ENCODE data around the gene ACTN4. TPM values are rescaled to one million over a fixed set of nuclear protein-coding genes. Genes with fewer than 3 reads are reported as not detected.

Gene ACTN4
- total and polyA plus RNA-seq, 9 donors, result 139 to 458 (median 299) TPM

DNA sequence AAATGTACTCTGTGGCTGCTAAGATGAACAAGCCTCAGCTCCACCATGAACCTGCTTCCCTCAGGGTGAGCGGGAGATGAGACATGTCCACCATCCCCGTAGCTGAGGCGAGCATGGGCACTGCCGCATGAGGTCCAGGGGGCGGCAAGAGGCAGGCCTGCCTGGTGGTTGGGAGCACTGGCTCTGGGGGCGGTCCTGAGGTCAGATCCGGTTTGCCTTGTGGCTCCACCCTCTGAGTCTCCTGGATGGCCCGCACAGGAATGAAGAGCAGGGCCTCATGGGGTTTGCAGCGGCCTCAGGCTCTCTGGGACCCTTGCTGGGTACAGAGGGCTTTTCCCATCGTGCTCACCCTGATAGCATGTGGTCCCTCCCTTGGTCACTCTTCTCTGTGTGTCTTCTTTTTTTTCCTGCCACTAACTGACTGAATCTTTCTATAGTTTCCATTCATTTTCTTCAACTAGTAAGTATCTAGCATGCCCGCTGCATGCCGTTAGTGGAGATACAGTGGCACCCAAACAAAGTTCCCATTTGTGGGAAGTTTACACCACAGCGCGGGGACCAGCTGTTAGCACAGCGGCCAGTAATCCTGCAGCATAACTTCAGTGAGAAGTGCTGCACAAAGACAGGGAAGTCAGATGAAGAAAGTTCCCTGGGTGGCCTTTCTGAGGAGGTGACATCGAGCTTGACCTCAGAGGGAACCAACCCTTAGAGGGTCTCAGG is 59.5 kb downstream of the ACTN4 start:
- Histone ChIP-seq H3K4me3 (no peak overlapping the region), H3K27ac (no peak overlapping the region), H3K36me3 (no peaks in the 10 kb centered on the region), H3K27me3 (no peaks in the 10 kb centered on the region), H3K4me1 (ENCODE audit: insufficient read depth) (peaks cover 9% of the 10 kb centered on the region), H3K9me3 (no peaks in the 10 kb centered on the region)
- intact Hi-C loops (cut with DNase I), result no loop called here
- TF ChIP-seq POLR2A (IDR thresholded peaks at IDR 0.05), result no peak
- TF ChIP-seq, protein P1, sequence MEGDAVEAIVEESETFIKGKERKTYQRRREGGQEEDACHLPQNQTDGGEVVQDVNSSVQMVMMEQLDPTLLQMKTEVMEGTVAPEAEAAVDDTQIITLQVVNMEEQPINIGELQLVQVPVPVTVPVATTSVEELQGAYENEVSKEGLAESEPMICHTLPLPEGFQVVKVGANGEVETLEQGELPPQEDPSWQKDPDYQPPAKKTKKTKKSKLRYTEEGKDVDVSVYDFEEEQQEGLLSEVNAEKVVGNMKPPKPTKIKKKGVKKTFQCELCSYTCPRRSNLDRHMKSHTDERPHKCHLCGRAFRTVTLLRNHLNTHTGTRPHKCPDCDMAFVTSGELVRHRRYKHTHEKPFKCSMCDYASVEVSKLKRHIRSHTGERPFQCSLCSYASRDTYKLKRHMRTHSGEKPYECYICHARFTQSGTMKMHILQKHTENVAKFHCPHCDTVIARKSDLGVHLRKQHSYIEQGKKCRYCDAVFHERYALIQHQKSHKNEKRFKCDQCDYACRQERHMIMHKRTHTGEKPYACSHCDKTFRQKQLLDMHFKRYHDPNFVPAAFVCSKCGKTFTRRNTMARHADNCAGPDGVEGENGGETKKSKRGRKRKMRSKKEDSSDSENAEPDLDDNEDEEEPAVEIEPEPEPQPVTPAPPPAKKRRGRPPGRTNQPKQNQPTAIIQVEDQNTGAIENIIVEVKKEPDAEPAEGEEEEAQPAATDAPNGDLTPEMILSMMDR (IDR thresholded peaks at IDR 0.05), result no peak
- TF ChIP-seq EP300 (IDR thresholded peaks at IDR 0.05), result no peak
- WGBS, 3 donors, result 72 to 83% (median 75%) methylated on average over 16 of the region's 16 CpGs
- no peak for DNase-seq

DNA sequence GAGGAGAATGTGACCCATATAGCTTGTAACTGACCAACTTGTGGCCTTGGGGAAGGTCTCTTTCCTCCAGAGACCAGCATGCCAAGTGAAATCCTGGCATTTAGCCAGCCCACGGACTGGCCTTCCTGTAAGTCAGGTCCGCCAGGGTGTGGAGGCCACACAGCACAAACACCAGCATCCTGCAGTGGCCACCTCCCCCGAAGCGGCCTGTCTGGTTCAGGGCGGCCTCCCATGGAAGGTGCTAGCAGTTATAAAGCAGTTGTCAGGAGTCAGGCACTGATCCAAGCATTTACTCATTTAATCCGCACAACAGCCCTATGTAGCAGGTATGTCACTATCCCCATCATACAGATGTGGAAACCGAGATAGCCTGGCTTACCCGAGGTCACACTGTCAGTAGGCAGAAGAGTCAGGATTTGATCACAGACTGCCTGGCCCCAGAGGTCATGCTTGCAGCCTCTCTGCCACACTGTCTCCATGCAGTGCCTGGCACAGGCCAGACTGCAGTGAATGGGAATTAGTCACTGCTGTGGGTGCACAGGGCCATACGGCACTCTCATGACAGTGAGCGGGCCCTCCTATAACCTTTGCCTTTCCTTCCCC is 60.2 kb downstream of the ACTN4 start:
- Histone ChIP-seq H3K9me3 (no peaks in the 10 kb centered on the region), H3K36me3 (no peaks in the 10 kb centered on the region), H3K4me1 (ENCODE audit: insufficient read depth) (peaks cover 13% of the 10 kb centered on the region), H3K27me3 (no peaks in the 10 kb centered on the region), H3K4me3 (no peak overlapping the region), H3K27ac (no peak overlapping the region)
- intact Hi-C loops (cut with DNase I), result no loop called here
- peak in 2 of 5 donors; percentile 62 to 65 for DNase-seq
- 68 to 73% (median 70%) methylated on average over 10 of the region's 10 CpGs for WGBS, 3 donors
- TF ChIP-seq POLR2A (IDR thresholded peaks at IDR 0.05) (no peak), EP300 (IDR thresholded peaks at IDR 0.05) (no peak)
- TF ChIP-seq, protein P1 (IDR thresholded peaks at IDR 0.05), result no peak

DNA sequence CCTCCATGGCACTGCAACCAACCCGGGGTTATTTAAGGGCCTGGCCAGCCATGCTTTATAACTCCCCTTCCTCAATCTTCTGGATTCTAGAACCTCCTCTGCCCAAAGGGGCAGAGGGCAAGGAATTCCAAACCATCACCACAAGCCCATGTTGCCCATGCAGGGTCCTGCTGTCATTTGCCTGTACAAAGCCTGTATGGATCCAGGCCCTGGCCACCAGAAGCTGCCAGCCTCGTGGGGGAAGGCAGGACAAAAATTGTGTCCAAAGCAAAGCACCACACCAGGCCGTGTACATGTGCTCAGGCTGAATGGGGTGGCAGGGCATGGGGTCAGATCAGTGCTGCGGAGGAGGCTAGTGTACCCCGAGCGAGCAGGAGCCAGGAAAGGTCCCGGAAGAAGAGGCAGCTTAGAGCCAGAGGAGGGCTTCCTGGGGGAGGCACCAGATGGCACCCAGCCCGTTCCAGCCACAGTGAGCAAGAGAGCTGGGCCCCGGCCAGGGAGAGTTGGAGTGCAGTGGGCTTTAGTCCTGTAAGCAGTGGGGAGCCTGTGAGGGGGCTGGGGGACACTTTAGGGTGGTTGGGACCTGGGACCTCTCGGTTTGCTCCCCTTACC is 61.1 kb downstream of the ACTN4 start:
- no peak overlapping the region for H3K4me3 ChIP-seq
- H3K9me3 ChIP-seq, result no peaks in the 10 kb centered on the region
- H3K36me3 ChIP-seq, result no peaks in the 10 kb centered on the region
- no peaks in the 10 kb centered on the region for H3K27me3 ChIP-seq
- TF ChIP-seq EP300 (IDR thresholded peaks at IDR 0.05), result no peak
- TF ChIP-seq, protein P1 (IDR thresholded peaks at IDR 0.05), result no peak
- no peak for TF ChIP-seq POLR2A (IDR thresholded peaks at IDR 0.05)
- H3K4me1 ChIP-seq (ENCODE audit: insufficient read depth), result peaks cover 20% of the 10 kb centered on the region
- DNase-seq, result no peak
- 63 to 74% (median 71%) methylated on average over 10 of the region's 10 CpGs for WGBS, 3 donors
- intact Hi-C loops (cut with DNase I), result no loop called here
- H3K27ac ChIP-seq, result no peak overlapping the region

DNA sequence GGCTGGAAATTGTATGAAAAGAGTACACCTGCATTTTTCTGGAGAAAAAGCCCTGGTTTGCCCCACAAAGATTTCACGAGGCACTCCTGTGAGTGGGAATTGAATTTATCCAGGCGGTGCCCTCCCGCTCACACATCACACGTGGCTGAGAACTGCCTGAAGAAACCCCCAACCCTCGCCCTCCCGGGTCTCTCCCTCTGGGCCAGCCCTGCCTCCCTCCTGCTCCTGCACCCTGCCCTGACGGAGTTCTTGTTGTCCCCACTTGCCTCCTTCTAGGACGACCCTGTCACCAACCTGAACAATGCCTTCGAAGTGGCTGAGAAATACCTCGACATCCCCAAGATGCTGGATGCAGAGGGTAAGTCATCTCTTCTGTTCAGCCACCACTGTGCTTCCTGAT is 61.7 kb downstream of the ACTN4 start:
- Histone ChIP-seq H3K4me1 (ENCODE audit: insufficient read depth) (peaks cover 20% of the 10 kb centered on the region), H3K36me3 (no peaks in the 10 kb centered on the region), H3K9me3 (no peaks in the 10 kb centered on the region), H3K27ac (peak overlapping the region in 1 of 2 donors; percentile 3), H3K4me3 (no peak overlapping the region), H3K27me3 (no peaks in the 10 kb centered on the region)
- no peak for DNase-seq
- TF ChIP-seq POLR2A (IDR thresholded peaks at IDR 0.05), result no peak
- no peak for TF ChIP-seq EP300 (IDR thresholded peaks at IDR 0.05)
- TF ChIP-seq, protein P1 (IDR thresholded peaks at IDR 0.05), result no peak
- 87 to 94% (median 88%) methylated on average over 10 of the region's 10 CpGs for WGBS, 3 donors
- intact Hi-C loops (cut with DNase I), result no loop called here

Data from ovary (tissue), 9 donors.